OCI-LY1 (cell line): ENCODE measurements around the gene FUBP3.

Source experiments
- H2AFZ ChIP-seq: fragments of 200-600 bp; sonication (generic), shearing (Covaris generic); 2 replicates; pipeline ENCODE4 v1.6.0; 2014; ENCODE audit warnings: antibody characterized with exemption, mild to moderate bottlenecking, low read length
- H3F3A ChIP-seq: fragments of 200-600 bp; sonication (generic), shearing (Covaris generic); 2 replicates; pipeline ENCODE4 v1.6.0; 2014; ENCODE audit warnings: mild to moderate bottlenecking, antibody characterized with exemption, low read length, moderate library complexity; ENCODE audit not compliant: insufficient read depth
- H3K27ac ChIP-seq: fragments of 200-600 bp; sonication (generic); 2 replicates; pipeline ENCODE4 v1.5.1; 2014; ENCODE audit warnings: low read length, mixed run types, mild to moderate bottlenecking, low read depth; ENCODE audit not compliant: poor library complexity, severe bottlenecking
- H3K27me3 ChIP-seq: fragments of 200-600 bp; sonication (generic); 2 replicates; pipeline ENCODE4 v1.6.0; 2014; ENCODE audit warnings: antibody characterized with exemption, mild to moderate bottlenecking, low read length, moderate library complexity; ENCODE audit not compliant: insufficient read depth
- H3K36me3 ChIP-seq: fragments of 200-600 bp; sonication (generic); 2 replicates; pipeline ENCODE4 v1.6.1; 2014; ENCODE audit warnings: mild to moderate bottlenecking, antibody characterized with exemption, low read length, moderate library complexity, mixed read lengths; ENCODE audit not compliant: insufficient read depth
- H3K4me1 ChIP-seq: fragments of 200-600 bp; sonication (generic); 2 replicates; pipeline ENCODE4 v1.5.1; 2014; ENCODE audit warnings: mild to moderate bottlenecking, low read length, moderate library complexity; ENCODE audit not compliant: insufficient read depth, severe bottlenecking
- H3K4me2 ChIP-seq: fragments of 200-600 bp; sonication (generic), shearing (Covaris generic); 2 replicates; pipeline ENCODE4 v1.6.1; 2014; ENCODE audit warnings: low read length
- H3K4me3 ChIP-seq: fragments of 200-600 bp; sonication (generic); 2 replicates; pipeline ENCODE4 v1.5.1; 2014; ENCODE audit warnings: low read length, low read depth, mild to moderate bottlenecking, mixed read lengths; ENCODE audit not compliant: poor library complexity, severe bottlenecking
- H3K79me2 ChIP-seq: fragments of 200-600 bp; shearing (Covaris generic); 2 replicates; pipeline ENCODE4 v1.6.1; 2016; ENCODE audit warnings: mixed run types, low read length, mixed read lengths; ENCODE audit not compliant: insufficient read depth
- H3K9ac ChIP-seq: fragments of 200-600 bp; sonication (generic), shearing (Covaris generic); 2 replicates; pipeline ENCODE4 v1.6.1; 2014; ENCODE audit warnings: mild to moderate bottlenecking, low read length, mixed read lengths
- H3K9me2 ChIP-seq: fragments of 200-600 bp; sonication (generic), shearing (Covaris generic); 2 replicates; pipeline ENCODE4 v1.6.1; 2014; ENCODE audit warnings: low read depth, mild to moderate bottlenecking, low read length, mixed read lengths
- H3K9me3 ChIP-seq: fragments of 200-600 bp; shearing (Covaris generic); 2 replicates; pipeline ENCODE4 v1.6.1; 2014; ENCODE audit warnings: low read length, mixed read lengths
- H4K20me1 ChIP-seq: fragments of 200-600 bp; sonication (generic), shearing (Covaris generic); 2 replicates; pipeline ENCODE4 v1.6.0; 2016; ENCODE audit warnings: mild to moderate bottlenecking, low read length; ENCODE audit not compliant: insufficient read depth
- CTCF ChIP-seq: fragments of 200-600 bp; sonication (generic), shearing (Covaris generic); IDR thresholded peaks from 2 replicates; pipeline ENCODE4 v1.5.1; 2017; ENCODE audit warnings: mild to moderate bottlenecking, antibody characterized with exemption, low read length, moderate library complexity, mixed read lengths
- EZH2 ChIP-seq: fragments of 200-600 bp; sonication (generic), shearing (Covaris generic); IDR thresholded peaks from 2 replicates; pipeline ENCODE4 v1.8.0; 2017; ENCODE audit warnings: borderline replicate concordance, mixed run types, mild to moderate bottlenecking, antibody characterized with exemption, low read length, moderate library complexity, mixed read lengths

The FUBP3 gene

GRCh38 chr9:130549093-130549735 lies 30.2 kb upstream of the FUBP3 start:
- Histone ChIP-seq H3K9me3 (no peaks in the 10 kb centered on the region), H3K79me2 (no peaks in the 10 kb centered on the region), H3K4me2 (peak overlapping the region; percentile 33), H3K36me3 (no peaks in the 10 kb centered on the region), H4K20me1 (no peaks in the 10 kb centered on the region), H3F3A (no peaks in the 10 kb centered on the region), H3K27ac (no peak overlapping the region), H2AFZ (peak overlapping the region; percentile 96), H3K9ac (no peak overlapping the region), H3K9me2 (no peaks in the 10 kb centered on the region), H3K4me3 (peak overlapping the region; percentile 31), H3K4me1 (no peaks in the 10 kb centered on the region), H3K27me3 (no peaks in the 10 kb centered on the region; the same call in 1 of the 2 replicates)
- TF ChIP-seq EZH2 (no peak), CTCF (no peak)

- Histone ChIP-seq H3K79me2 (no peaks in the 10 kb centered on the region), H3K4me1 (no peaks in the 10 kb centered on the region), H3K36me3 (no peaks in the 10 kb centered on the region), H3F3A (no peaks in the 10 kb centered on the region), H3K27me3 (no peaks in the 10 kb centered on the region; the same call in 1 of the 2 replicates), H3K27ac (no peak overlapping the region), H3K9ac (no peak overlapping the region), H2AFZ (no peak overlapping the region), H3K4me2 (no peak overlapping the region), H3K9me3 (no peaks in the 10 kb centered on the region), H3K4me3 (no peak overlapping the region), H3K9me2 (no peaks in the 10 kb centered on the region), H4K20me1 (no peaks in the 10 kb centered on the region)
- TF ChIP-seq EZH2 (no peak), CTCF (no peak)
Observed at GRCh38 chr9:130554606-130555005, 24.8 kb upstream of the FUBP3 start.

- no peak overlapping the region for H3K9ac ChIP-seq
- no peak overlapping the region for H3K4me2 ChIP-seq
Observed at GRCh38 chr9:130555061-130555460, 24.3 kb upstream of the FUBP3 start.

More at GRCh38 chr9:130555061-130555460, 24.3 kb upstream of the FUBP3 start:
- no peak overlapping the region for H3K27ac ChIP-seq
- no peak overlapping the region for H3K4me3 ChIP-seq
- H3K4me1 ChIP-seq, result no peaks in the 10 kb centered on the region
- H3K9me3 ChIP-seq, result no peaks in the 10 kb centered on the region
- TF ChIP-seq EZH2 (no peak), CTCF (no peak)
- no peaks in the 10 kb centered on the region for H3K36me3 ChIP-seq
- no peak overlapping the region for H2AFZ ChIP-seq
- H3K9me2 ChIP-seq, result no peaks in the 10 kb centered on the region
- H4K20me1 ChIP-seq, result no peaks in the 10 kb centered on the region
- H3K79me2 ChIP-seq, result no peaks in the 10 kb centered on the region
- H3F3A ChIP-seq, result no peaks in the 10 kb centered on the region
- H3K27me3 ChIP-seq, result no peaks in the 10 kb centered on the region; the same call in 1 of the 2 replicates
